Suprapubic skin (tissue), 4 donors: ENCODE measurements around the gene STK38L.

Experiments
- CTCF ChIP-seq, 2 donors: fragments of 200-600 bp in 1 of 2; fragments of 450-650 bp in 1 of 2; sonication (generic) in 1 of 2; IDR thresholded peaks; one replicate each; pipeline ENCODE4 v1.5.1; 2016 to 2019; ENCODE audit warnings: antibody characterized with exemption in 2 of 2, mild to moderate bottlenecking in 1 of 2, moderate library complexity in 1 of 2
- EP300 ChIP-seq: sonication (generic); formaldehyde crosslinking; IDR thresholded peaks from one replicate; pipeline ENCODE4 v1.6.1; 2017; ENCODE audit warnings: antibody characterized with exemption
- POLR2A ChIP-seq, 2 donors: fragments of 450-650 bp; IDR thresholded peaks; one replicate each; pipeline ENCODE4 v1.6.1; 2017; ENCODE audit warnings: antibody characterized with exemption in 2 of 2, mild to moderate bottlenecking in 2 of 2, moderate library complexity in 2 of 2
- POLR2AphosphoS5 ChIP-seq, 3 donors: sonication (generic); formaldehyde crosslinking; IDR thresholded peaks; one replicate each; pipeline ENCODE4 v1.6.1; 2017; ENCODE audit warnings: antibody characterized with exemption in 3 of 3

DNA sequence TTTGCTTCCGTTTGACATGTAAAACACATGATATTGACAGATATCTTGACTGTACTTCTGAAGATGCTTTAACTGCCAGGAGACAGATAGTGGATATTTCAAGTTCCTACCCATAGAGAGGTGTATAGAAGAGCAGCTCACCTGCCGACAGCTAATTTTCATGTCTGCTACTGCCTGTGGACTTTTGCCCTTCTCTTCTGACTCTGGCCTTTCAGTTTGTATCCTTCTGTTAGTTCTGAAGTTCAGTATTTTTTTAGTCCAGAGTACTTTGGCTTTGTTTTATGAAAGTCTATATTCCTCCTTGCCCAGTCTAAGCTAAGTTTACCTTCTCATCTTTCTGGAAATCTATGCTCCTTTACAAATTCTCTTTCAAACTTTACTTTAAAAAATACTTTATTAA is 30.8 kb upstream of the STK38L start:
- TF ChIP-seq CTCF (IDR thresholded peaks at IDR 0.05) (no peak), POLR2AphosphoS5 (IDR thresholded peaks at IDR 0.05) (no peak), EP300 (no peak), POLR2A (IDR thresholded peaks at IDR 0.05) (no peak)
